Gastrocnemius medialis (tissue), 4 donors: ENCODE data around the gene RYR2.

Experiments
- POLR2A ChIP-seq, 2 donors: fragments of 450-650 bp; IDR thresholded peaks; one replicate each; pipeline ENCODE4 v1.6.1; 2017; ENCODE audit warnings: antibody characterized with exemption in 2 of 2, mild to moderate bottlenecking in 2 of 2, moderate library complexity in 2 of 2
- TF ChIP-seq, protein P1 (sequence below), 5 experiments: fragments of 450-650 bp in 3 of 5; fragments of 200-600 bp in 2 of 5; sonication (generic) in 2 of 5; IDR thresholded peaks in 4 of 5; conservative IDR thresholded peaks in 1 of 5; 1 replicate in 4 of 5; 2 replicates in 1 of 5; pipeline ENCODE4 v1.5.1; 2016 to 2019; ENCODE audit warnings: antibody characterized with exemption in 5 of 5, mild to moderate bottlenecking in 3 of 5, moderate library complexity in 3 of 5

DNA sequence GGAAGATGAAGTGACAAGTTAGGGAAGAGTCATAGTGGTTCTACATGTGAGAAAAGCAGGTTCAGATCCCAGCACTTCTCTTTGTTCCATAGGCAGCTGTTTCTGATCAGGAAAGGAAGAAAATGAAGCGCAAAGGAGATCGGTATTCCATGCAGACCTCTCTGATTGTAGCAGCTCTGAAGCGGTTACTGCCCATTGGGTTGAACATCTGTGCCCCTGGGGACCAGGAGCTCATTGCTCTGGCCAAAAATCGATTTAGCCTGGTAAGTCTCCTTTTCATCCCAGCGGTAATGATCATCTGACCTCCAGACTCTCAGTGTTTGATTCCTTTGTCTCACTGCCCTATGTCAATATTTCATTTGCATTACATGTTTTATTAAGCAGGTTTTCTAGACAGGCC is 675.1 kb downstream of the RYR2 start:
- no peak for TF ChIP-seq POLR2A (IDR thresholded peaks at IDR 0.05)
- TF ChIP-seq, protein P1, sequence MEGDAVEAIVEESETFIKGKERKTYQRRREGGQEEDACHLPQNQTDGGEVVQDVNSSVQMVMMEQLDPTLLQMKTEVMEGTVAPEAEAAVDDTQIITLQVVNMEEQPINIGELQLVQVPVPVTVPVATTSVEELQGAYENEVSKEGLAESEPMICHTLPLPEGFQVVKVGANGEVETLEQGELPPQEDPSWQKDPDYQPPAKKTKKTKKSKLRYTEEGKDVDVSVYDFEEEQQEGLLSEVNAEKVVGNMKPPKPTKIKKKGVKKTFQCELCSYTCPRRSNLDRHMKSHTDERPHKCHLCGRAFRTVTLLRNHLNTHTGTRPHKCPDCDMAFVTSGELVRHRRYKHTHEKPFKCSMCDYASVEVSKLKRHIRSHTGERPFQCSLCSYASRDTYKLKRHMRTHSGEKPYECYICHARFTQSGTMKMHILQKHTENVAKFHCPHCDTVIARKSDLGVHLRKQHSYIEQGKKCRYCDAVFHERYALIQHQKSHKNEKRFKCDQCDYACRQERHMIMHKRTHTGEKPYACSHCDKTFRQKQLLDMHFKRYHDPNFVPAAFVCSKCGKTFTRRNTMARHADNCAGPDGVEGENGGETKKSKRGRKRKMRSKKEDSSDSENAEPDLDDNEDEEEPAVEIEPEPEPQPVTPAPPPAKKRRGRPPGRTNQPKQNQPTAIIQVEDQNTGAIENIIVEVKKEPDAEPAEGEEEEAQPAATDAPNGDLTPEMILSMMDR (IDR thresholded peaks at IDR 0.05 in 4 of 5, conservative IDR thresholded peaks at IDR 0.05 in 1 of 5): no peak
